HG03378 (cell line): ENCODE measurements around the gene TRIOBP.
"Not testable (repeated sequence)": the region's sequence is repeated elsewhere in the genome, so short reads cannot be mapped to it uniquely, and the experiment has no call there.

Experiments
- ATAC-seq: cut with Tn5 transposase; IDR thresholded peaks from one replicate; pipeline ENCODE4 v1.9.1; 2021; ENCODE audit warnings: mild to moderate bottlenecking, moderate library complexity; ENCODE audit not compliant: unreplicated experiment

TRIOBP gene

DNA sequence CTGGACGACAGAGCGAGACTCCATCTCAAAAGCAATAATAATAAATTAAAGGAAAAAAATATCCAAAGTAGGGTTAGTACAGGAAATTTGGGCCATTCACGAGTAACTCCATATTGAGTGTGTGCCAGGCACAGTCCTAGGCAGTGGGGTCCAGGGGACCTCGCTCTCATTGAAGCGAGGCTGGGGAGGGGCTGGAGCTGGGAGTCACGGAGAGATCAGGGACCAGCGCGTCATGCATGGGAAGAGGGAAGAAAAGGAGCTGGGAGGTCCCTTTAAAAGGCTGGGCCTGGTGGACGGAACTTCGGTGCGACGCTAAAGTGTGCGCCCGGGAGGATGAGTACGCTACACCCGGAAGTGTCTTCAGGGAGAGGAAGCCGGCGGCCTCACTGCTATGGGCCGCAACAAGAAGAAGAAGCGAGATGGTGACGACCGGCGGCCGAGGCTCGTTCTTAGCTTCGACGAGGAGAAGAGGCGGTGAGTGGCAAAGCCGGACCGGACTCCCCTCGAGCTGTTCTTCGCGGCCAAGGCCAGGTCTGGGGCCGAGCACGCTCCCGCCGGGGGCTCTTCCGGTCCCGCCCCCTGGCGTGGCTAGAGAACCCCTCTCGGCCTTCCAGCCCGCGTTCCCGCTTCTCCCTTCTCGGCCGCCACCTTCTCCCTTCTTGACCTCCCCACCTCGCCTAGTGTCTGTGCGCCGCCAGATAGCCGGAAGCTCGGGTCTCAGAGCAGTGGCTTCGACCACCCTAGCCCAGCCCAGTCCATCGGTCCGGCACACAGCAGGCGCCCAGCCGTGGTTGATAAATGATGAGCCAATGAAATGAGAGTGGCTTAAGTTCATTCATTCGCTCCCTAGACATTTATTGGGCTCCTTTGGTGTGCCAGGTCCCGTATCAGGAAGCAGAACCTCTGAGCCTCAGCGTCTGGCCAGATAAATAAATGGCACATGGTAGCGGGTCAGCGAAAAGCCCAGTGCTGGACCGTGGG, 10.6 kb upstream of the TRIOBP start, which contains the start of gene NOL12:
Gene NOL12, plus strand, starts transcription at position 342 of the 981 bp plus-strand sequence. Its CDS starts 50 bp downstream, at position 392.
- ATAC-seq: no peak

DNA sequence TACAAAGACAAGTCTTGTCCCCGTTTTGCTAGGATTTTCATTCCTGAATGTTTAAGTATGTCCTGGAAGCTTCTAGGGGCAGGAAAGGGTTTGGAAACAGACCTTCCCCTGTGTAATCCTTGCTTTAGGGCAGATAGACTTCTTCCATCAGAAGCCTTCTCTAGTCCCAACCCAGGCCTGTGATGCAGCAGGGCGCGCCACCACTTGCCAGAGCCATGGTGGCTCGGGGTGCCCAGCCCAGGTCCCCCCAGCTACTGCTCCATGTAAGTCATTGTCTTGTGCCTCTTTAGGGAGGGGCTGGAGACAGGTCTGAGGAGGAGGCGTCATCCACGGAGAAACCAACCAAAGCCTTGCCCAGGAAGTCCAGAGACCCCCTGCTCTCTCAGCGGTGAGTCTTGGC, 6.4 kb upstream of the TRIOBP start:
- no peak for ATAC-seq

DNA sequence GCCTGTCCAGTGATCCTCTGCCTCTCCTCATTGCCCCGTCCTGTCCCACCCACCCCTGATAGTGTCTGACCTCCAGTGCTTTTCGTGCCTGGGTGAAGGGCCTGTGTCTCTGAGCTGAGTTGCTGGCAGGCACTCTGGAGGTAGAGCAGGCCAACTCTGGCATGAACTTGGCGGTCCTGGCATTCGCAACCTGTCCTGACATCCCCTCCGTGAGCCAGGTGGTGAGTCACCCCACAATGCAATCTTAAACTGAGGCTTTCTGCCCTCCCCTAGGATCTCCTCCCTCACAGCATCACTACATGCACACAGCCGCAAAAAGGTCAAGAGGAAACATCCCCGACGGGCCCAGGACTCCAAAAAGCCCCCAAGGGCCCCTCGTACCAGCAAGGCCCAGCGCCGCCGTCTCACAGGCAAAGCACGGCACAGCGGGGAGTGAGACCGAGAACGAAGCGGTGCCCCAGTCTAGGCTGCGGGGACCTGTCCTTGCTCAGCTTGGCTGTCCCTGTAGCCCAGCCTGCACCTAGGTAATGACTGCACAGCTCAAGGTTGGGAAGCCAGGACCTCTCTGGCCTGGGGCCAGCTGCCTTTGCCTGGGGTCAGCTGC, 5.8 kb upstream of the TRIOBP start:
- no peak for ATAC-seq

DNA sequence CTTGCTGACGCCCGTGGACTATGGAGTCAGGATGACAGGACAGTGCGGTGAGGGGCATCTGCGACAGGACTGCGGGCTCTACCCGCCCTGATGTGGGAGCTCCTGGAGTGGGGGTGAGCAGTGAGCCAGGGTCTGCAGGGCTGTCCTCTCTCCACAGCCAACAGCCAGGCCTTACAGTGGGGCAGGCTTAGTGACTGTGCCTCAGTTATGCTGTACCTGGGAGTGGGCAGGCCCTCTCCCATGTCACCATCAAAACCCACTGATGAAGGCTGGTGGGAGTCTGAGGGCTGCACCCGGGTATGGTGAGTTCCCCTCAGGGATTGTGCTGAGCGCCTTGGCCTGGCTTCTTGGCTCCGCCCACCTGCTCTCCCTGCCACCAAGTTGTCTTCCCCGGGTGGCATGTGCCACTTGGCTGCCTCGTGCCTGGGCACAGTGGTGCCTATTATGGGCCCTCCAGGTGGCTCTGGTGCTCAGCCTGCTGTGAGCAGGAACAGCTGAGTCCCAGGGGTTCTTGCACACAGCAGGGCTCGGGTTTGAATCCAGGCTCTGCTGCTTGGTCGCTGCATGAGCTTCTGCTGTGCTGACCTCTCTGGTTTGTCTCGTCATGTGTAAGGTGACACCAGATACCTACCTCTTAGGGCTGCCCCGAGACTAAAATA, 4.1 kb upstream of the TRIOBP start:
- no peak for ATAC-seq

DNA sequence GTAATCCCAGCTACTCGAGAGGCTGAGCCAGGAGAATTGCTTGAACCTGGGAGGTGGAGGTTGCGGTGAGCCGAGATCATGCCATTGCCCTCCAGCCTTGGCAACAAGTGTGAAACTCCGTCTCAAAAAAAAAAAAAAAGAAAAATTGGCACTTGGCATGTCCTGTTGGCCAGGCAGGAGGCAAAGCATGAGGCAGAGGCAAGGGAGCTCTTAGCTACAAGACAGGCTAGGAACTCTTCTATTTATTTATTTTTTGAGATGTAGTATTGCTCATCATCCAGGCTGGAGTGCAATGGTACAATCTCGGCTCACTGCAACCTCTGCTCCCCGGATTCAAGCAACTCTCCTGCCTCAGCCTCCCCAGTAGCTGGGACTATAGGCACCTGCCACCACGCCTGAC, 2.7 kb upstream of the TRIOBP start:
- ATAC-seq: not testable (repeated sequence)

DNA sequence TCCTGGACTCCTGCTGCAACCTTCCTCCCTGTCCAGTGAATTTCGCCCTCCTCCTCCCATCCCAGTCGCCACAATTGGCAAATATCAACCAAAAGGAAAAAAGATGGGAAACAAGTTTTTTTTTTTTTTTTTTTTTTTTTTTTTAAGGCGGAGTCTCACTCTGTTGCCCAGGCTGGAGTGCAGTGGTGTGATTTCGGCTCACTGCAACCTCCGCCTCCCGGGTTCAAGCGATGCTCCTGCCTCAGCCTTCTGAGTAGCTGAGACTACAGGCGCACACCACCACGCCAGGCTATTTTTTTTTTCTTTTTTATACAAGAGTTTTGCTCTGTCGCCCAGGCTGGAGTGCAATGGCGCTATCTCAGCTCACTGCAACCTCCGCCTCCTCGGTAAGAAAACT, 590 bp upstream of the TRIOBP start:
- ATAC-seq: not testable (repeated sequence)

DNA sequence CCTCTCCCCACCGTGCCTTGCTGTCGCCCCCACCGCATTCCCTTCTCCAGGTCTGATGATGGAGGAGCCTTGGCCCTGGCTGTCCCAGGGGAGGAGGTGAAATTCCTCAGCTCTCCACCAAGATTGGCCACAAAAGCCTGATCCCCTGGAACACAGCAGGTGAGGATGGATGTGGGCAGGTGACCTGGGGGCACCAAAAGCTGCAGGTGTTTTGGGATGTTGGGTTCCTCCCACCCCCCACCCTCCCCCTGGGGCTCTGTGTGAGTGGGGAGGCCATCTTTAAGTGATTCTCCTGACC, 639 bp downstream of the TRIOBP start:
- no peak for ATAC-seq

DNA sequence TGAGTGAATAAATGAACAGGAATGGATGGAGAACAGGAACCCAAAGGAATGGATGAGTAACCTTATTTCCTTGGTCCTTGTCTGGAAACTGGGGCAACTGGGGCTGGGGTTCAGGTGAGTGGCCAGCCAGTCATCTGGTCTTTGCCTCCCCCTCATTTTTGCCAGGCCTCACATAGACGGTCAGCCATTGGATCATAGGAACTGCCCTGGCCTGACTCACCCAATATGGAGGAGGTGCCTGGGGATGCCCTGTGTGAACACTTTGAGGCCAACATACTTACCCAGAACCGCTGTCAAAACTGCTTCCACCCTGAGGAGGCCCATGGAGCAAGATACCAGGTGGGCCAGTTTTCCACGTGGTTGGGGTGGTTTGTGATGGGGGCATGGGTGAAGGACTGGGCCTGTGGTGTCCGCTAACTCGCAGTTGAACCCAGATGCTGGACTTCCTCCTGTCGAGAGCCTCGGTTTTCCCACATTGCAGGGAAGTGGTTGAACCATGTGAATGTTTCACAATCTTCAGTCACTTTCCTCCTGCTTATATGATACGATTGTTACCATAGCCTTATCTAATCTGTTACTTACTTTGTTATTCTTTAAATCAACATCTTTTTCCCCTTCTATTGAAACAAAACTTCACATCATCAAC, 4.4 kb downstream of the TRIOBP start:
- ATAC-seq: no peak

DNA sequence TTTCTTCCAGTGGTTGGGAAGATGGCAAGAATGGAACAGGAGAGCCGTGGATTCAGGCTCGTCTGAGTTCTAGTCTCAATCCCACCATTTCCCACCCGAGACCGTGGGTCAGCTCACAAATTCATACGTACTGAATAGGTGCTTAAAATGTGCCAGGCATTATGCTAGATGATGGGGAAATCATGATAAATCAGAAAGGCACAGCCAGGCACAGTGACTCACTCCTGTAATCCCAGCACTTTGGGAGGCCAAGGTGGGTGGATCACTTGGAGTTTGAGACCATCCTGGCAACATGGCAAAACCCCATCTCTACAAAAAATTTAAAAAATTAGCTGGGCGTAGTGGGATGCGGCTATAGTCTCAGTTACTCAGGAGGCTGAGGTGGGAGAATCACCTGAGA, 7.1 kb downstream of the TRIOBP start:
- no peak for ATAC-seq

DNA sequence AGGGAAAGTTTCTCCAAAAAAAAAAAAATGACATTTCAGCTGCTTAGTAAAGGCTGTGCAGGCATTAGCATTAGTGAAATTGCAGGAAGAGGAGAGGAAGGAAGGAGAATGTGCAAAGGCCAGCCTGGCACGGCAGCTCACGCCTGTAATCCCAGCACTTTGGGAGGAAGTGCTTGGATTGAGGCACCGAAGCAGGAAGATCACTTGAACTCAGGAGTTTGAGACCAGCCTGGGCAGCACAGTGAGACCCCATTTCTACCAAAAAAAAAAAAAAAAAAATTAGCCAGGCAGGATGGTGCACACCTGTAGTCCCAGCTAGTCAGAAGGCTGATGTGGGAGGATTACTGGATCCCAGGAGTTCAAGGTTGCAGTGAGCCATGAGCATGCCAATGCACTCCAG, 7.8 kb downstream of the TRIOBP start:
- no peak for ATAC-seq

DNA sequence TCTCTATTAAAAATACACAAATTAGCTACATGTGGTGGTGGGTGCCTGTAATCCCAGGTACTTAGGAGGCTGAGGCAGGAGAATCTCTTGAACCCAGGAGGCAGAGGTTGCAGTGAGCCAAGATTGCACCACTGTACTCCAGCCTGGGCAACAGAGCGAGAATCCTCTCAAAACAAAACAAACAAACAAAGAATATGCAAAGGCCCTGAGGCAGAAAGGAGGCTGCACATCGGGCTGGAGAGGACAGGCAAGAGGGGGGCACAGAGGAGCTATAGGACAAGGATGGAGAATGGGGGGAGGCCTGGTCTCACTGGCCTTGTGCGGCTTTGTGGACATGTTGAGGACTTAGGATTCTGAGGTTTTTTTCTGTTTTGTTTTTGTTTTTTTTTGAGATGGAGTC, 8.4 kb downstream of the TRIOBP start:
- ATAC-seq: no peak

DNA sequence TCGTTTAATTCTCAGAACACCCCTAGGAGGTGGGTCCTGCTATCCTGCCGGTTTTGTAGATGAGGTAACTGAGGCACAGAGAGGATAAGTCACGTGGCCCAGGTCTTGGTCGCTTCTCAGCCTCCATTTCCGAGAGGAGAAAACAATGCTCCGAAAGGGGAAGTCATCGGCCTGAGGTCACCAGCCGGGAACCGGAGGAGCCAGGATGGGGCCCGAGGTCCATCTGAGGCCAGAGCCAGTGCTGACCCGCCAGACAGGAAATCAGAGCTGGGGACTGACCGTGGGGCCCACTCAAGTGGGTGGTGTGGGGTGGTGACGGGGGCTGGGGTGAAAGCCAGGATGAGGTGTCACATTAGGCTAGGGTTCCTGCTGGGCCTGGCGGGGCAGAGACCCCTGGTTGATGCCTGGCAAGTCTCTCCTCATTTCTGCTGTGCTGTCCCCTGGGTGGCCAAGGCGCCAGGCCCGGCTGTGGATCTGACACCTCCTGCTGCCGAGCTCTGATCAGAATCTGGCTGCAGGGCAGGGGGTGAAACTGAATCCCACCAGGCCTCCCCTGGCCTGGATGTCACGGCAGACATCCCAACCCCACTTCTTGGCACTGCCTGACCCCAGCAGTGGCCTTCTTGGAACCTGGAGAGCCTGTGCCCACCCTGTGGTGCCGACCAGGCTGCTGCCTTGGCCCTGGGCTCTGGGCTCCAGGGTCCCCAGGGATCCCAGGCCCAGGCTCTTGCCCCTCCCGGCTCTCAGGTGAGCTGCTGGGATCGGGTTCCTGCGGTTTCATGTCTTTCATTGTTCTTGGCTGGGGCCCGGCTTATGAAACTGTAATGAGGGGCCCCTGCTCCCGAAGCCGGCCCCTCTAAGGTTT, 12.0 kb downstream of the TRIOBP start:
- no peak for ATAC-seq

DNA sequence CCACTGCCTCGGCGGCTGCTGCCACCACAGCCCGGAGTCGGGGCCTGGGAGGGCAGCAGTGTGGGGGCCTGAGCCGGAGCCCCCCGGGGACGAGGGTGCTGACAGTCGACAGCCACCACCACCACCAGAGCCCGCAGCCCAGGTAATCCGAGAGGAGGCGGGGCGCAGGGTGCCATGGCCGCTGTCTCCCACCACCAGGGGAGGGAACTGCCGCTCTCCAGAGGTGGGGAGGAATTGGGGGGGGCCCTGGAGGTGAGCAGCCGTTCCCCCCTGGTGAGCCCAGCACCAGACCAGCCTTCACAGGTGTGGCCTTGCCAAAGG, 12.6 kb downstream of the TRIOBP start:
- no peak for ATAC-seq

DNA sequence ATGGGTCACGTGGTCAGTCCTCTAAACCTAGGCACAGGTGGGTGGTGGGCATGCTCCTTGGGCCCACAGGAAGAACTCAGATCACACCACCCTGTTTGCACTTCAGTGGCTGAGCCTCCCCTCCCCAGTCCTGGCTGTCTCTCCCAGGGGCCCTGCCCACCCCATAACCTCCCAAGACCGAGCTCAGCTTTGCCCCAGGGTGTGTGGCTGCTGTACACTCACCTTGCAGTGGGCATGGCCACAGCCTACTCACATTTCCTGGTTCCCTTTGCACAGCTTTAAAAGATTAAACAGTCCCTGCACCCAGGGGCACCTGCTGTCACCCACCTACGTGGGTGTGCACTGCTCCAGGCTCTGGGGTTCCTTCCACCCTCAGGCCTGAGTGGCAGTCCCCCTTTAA, 13.8 kb downstream of the TRIOBP start:
- ATAC-seq: no peak

DNA sequence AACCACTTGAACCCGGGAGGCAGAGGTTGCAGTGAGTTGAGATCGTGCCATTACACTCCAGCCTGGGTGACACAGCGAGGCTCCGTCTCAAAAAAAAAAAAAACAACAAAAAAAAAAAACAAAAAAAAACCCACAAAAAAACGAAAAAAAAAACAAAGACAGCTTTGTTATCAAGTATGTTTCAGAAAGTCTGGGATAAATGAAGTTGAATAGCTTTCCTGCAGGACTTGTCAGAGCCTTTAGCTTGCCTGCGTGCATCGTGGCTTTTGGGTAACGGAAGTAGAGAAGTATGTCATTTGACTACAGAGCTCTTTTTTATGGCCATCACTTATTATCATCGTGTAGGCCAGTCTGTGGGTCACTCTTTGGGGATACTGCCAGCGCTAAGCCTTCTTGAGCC, 14.6 kb downstream of the TRIOBP start:
- no peak for ATAC-seq

DNA sequence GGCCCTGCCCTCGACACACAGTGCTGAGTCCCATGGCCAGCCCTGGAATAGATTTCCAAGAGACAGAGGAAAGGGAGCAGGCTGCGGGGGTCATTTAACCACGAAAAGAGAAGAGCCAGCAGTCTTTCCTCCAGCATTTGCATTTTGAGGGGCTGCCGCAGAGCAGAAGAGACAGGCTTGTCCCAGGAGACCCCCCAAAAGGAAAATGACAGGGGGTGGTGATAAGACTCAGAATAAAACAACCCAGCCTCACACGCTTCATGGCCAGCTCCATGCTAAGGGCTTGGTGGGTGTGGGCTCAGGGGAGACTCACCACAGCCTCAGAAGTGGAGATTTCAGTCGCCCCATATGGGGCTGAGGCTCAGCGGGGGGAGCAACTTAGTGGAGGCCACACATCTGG, 16.9 kb downstream of the TRIOBP start:
- ATAC-seq: no peak

DNA sequence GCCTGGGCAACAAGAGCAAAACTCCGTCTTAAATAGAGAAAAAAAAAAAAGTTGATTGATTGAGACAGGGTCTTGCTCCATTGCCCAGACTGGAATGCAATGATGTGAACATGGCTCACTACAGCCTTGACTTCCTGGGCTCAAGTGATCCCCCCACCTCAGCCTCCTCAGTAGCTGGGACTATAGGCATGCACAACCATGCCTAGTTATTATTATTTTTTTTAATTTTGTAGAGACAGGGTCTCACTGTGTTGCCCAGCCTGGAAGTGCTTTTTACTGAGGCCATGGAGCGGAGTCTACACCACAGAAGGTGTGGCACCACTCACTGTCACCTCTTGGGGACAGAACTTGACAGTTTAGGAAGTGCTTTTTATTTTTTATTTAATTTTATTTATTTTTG, 17.8 kb downstream of the TRIOBP start:
- ATAC-seq: no peak

DNA sequence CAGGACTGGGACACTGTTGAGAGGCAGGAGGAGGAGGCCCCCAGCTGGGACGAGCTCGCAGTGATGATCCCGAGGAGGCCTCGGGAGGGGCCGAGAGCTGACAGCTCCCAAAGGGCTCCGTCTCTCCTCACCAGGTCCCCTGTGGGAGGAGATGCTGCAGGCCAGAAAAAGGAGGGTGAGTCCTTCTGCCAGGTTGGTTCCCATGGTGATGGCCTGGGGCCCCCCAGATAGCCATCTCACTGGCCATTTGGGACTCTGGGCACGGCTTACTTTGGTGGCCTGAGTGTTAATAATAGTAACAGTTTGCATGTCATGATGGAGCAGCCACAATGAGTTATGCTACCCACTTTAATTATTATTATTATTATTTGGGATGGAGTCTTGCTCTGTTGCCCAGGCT, 18.9 kb downstream of the TRIOBP start:
- no peak for ATAC-seq

DNA sequence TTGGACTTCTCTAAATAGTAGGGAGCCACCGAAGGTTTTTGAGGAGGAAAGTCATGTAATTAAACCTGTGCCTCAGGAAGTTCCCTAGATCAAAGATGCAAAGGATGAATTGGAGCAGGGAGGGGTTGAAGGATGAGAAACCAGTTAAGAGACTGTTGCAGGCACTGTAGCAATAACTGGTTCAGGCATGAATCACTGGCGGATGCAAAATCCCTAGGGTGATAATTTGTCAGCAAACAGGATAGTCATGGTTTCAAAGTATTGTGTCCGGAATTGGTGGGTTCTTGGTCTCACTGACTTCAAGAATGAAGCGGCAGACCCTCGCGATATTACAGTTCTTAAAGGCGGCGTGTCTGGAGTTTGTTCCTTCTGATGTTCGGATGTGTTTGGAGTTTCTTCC, 19.9 kb downstream of the TRIOBP start:
- no peak for ATAC-seq

DNA sequence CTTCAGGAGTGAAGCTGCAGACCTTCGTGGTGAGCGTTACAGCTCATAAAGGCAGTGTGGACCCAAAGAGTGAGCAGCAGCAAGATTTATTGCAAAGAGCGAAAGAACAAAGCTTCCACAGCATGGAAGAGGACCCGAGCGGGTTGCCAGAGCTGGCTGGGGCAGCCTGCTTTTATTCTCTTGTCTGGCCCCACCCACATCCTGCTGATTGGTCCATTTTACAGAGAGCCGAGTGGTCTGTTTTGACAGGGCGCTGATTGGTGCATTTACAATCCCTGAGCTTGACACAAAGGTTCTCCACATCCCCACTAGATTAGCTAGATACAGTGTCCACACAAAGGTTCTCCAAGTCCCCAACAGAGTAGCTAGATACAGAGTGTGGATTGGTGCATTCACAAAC, 20.4 kb downstream of the TRIOBP start:
- ATAC-seq: not testable (repeated sequence)
